ENCODE measurements around the gene PARD3B.

DNA sequence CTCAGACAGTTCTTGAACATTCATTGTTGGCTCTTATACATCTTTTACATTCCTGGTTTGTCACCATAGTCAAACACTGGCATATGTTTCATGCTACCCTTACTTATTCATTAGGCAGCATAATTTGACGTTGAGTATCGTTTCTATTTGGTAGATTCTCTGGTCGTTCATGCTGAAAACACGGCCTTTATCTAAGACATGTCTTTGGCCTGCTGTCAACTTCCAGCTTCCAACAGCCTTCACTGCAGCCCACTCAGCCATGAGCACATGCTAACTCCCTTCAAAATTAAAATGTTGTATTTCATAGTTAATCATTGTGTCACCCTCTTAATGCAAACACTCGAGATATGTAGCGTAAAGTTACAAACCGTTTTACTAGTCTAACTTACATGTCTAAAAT lies 644.0 kb downstream of the PARD3B start:
- TF ChIP-seq POLR2A (IDR thresholded peaks at IDR 0.05) = no peak
- TF ChIP-seq, protein P1, sequence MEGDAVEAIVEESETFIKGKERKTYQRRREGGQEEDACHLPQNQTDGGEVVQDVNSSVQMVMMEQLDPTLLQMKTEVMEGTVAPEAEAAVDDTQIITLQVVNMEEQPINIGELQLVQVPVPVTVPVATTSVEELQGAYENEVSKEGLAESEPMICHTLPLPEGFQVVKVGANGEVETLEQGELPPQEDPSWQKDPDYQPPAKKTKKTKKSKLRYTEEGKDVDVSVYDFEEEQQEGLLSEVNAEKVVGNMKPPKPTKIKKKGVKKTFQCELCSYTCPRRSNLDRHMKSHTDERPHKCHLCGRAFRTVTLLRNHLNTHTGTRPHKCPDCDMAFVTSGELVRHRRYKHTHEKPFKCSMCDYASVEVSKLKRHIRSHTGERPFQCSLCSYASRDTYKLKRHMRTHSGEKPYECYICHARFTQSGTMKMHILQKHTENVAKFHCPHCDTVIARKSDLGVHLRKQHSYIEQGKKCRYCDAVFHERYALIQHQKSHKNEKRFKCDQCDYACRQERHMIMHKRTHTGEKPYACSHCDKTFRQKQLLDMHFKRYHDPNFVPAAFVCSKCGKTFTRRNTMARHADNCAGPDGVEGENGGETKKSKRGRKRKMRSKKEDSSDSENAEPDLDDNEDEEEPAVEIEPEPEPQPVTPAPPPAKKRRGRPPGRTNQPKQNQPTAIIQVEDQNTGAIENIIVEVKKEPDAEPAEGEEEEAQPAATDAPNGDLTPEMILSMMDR (IDR thresholded peaks at IDR 0.05) = no peak
